Stimulated activated CD4-positive, alpha-beta T cell treated with anti-CD3 and anti-CD28 coated beads, Interleukin-1b, Interleukin-23, amount 100 ng/mL, for 1 hour (primary cell): ENCODE results near the gene JADE3.
"Not testable (repeated sequence)": the region's sequence is repeated elsewhere in the genome, so short reads cannot be mapped to it uniquely, and the experiment has no call there.

Experiments used
- DNase-seq, 2 donors: peaks; one replicate each; pipeline ENCODE4 v3.0.0-alpha.2; 2020; ENCODE audit warnings: low read depth in 2 of 2

Gene JADE3

GRCh38 chrX:46935295-46935694 lies 23.1 kb downstream of the JADE3 start:
- DNase-seq, result no peak

- no peak for DNase-seq
Observed at GRCh38 chrX:46938589-46938988, 26.4 kb downstream of the JADE3 start.

- DNase-seq, result no peak
Observed at GRCh38 chrX:46941341-46941740, 29.1 kb downstream of the JADE3 start.

- DNase-seq, result no peak
Observed at GRCh38 chrX:46953137-46953527, 40.9 kb downstream of the JADE3 start.

GRCh38 chrX:46953597-46953996 lies 41.4 kb downstream of the JADE3 start:
- DNase-seq, result no peak

GRCh38 chrX:46954716-46955115 lies 42.5 kb downstream of the JADE3 start:
- DNase-seq, result no peak

- not testable (repeated sequence) for DNase-seq
Observed at GRCh38 chrX:46956589-46956988, 44.4 kb downstream of the JADE3 start.

- DNase-seq, result no peak
Observed at GRCh38 chrX:46957297-46957696, 45.1 kb downstream of the JADE3 start.

GRCh38 chrX:46959101-46959500 lies 46.9 kb downstream of the JADE3 start:
- no peak for DNase-seq

- no peak for DNase-seq
Observed at GRCh38 chrX:46959985-46960700, 47.9 kb downstream of the JADE3 start.

- no peak for DNase-seq
Observed at GRCh38 chrX:46961097-46961496, 48.9 kb downstream of the JADE3 start.

- no peak for DNase-seq
Observed at GRCh38 chrX:46961574-46962283, 49.5 kb downstream of the JADE3 start.

GRCh38 chrX:46965125-46965758 lies 53.0 kb downstream of the JADE3 start:
- no peak for DNase-seq

GRCh38 chrX:46967547-46967946 lies 55.3 kb downstream of the JADE3 start:
- DNase-seq, result no peak

- DNase-seq, result not testable (repeated sequence)
Observed at GRCh38 chrX:46977046-46977445, 64.8 kb downstream of the JADE3 start.

GRCh38 chrX:46978341-46979291 lies 66.4 kb downstream of the JADE3 start:
- DNase-seq, result peak; percentile 24 to 51

GRCh38 chrX:46984705-46985104 lies 72.5 kb downstream of the JADE3 start:
- no peak for DNase-seq

- DNase-seq, result no peak
Observed at GRCh38 chrX:46989548-46989947, 77.3 kb downstream of the JADE3 start.

GRCh38 chrX:46991664-46992063 lies 79.4 kb downstream of the JADE3 start:
- no peak for DNase-seq

- DNase-seq, result no peak
Observed at GRCh38 chrX:46992070-46992469, 79.8 kb downstream of the JADE3 start.

- no peak for DNase-seq
Observed at GRCh38 chrX:46994096-46994495, 81.9 kb downstream of the JADE3 start.

GRCh38 chrX:47012131-47012530 lies 99.9 kb downstream of the JADE3 start:
- no peak for DNase-seq
